COLO668 (cell line): Measurements from ENCODE around the gene AGO1.
"Not testable (repeated sequence)": the region's sequence is repeated elsewhere in the genome, so short reads cannot be mapped to it uniquely, and the experiment has no call there.

Source experiments
- DNase-seq: peaks from one replicate; lab custom pipeline; 2025; ENCODE audit not compliant: unreplicated experiment; lab: John Stamatoyannopoulos, UW

AGO1 gene

GRCh38 chr1:35971601-35972000, 88.6 kb downstream of the AGO1 start:
- no peak for DNase-seq

GRCh38 chr1:35972631-35973030, 89.6 kb downstream of the AGO1 start:
- not testable (repeated sequence) for DNase-seq

- no peak for DNase-seq
Observed at GRCh38 chr1:35980090-35980489, 97.1 kb downstream of the AGO1 start.
